ENCODE results near the gene NUDT16L1. TPM values are rescaled to one million over a fixed set of nuclear protein-coding genes. Genes with fewer than 3 reads are reported as not detected.
A peak's percentile ranks its signal among the peaks of the same experiment; 100 is the strongest.

NUDT16L1 gene
- polyA plus RNA-seq, 3 donors = 40.0 to 62.7 (median 41.1) TPM

DNA sequence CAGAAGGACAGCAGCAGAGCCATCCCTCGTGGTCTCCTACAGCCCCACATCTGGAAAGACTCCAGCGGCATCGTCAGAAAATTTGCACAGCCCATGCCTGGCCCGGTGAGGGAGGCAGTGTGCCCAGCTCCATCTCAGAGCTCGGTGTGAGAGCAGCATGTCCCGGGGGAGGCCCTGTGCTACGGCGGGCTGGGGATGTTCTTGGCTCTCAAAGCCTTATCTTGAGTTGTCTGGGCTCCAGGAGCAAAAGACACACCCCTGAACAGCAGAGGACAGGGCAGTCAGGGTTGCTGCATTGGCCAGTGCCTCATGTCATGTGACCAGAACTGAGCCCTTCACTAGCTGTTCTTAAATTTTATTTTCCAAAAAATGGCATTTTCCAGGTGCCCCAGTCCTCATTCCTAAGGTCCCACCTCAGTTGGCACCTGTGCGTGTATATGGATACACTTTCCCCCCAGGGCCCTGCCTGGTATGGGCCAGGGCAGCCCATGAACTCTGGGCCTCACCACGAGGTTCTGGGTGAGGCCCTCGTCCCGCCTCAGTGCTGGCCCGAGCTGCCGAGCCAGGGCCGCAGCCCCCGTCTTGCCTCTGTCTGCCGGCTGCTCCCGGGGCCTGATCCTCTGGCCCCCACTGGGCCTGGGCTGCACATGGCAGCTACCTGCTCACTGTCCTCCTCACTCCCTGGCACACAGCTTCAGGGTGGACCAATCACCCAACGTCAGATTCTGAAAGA is 3.0 kb downstream of the NUDT16L1 start:
- TF ChIP-seq CTCF (IDR thresholded peaks at IDR 0.05) = no peak
- peaks cover 33 to 59% of the 10 kb centered on the region in 2 donors for H3K36me3 Mint-ChIP-seq
- no peak overlapping the region for H3K4me3 ChIP-seq (replicated peaks in 1 of 3; ENCODE audit: low read depth in 2 of 3, low read length in 3 of 3)
- intact Hi-C loops (cut with micrococcal nuclease) = no loop called here
- H3K4me3 Mint-ChIP-seq = no peak overlapping the region
- H3K9me3 ChIP-seq (replicated peaks in 1 of 2; ENCODE audit: control insufficient read depth in 1 of 2, insufficient read depth in 1 of 2, low read length in 2 of 2) = no peaks in the 10 kb centered on the region
- peaks cover 0 to 1% (median 0%) of the 10 kb centered on the region in 3 donors for H3K27me3 Mint-ChIP-seq (ENCODE audit: low read depth in 3 of 3)
- H3K4me2 ChIP-seq (replicated peaks; ENCODE audit: extremely low read depth, low read length, poor library complexity, severe bottlenecking) = no peak overlapping the region
- H2AFZ ChIP-seq (ENCODE audit: insufficient read depth, low read depth, low read length, poor library complexity, severe bottlenecking) = no peak overlapping the region
- 94% methylated on average over 18 of the region's 19 CpGs for WGBS (ENCODE audit: insufficient coverage)
- H3K27ac Mint-ChIP-seq = no peak overlapping the region
- H3K9me3 Mint-ChIP-seq = no peaks in the 10 kb centered on the region
- peaks cover 35% of the 10 kb centered on the region for H3K79me2 ChIP-seq (ENCODE audit: insufficient read depth, low read length)
- H3K4me1 ChIP-seq (ENCODE audit: control insufficient read depth in 1 of 2, insufficient read depth in 2 of 2, low read length in 2 of 2) = peaks cover 26 to 35% of the 10 kb centered on the region in 2 donors
- DNase-seq = no peak
- no peak overlapping the region for H3K27ac ChIP-seq (ENCODE audit: low read depth in 1 of 2, low read length in 2 of 2)
- no peaks in the 10 kb centered on the region for H3K27me3 ChIP-seq (ENCODE audit: control insufficient read depth in 2 of 2, insufficient read depth in 2 of 2, low read length in 2 of 2)
- H3K36me3 ChIP-seq (replicated peaks in 1 of 2; ENCODE audit: control insufficient read depth in 1 of 2, insufficient read depth in 2 of 2, low read length in 2 of 2) = peaks cover 53 to 62% of the 10 kb centered on the region in 2 donors
- H3K9ac ChIP-seq (ENCODE audit: insufficient read depth, low read length, poor library complexity, severe bottlenecking) = no peak overlapping the region
- H4K20me1 ChIP-seq (ENCODE audit: insufficient read depth, low read length) = peaks cover 22% of the 10 kb centered on the region
- H3K4me1 Mint-ChIP-seq = peaks cover 21% of the 10 kb centered on the region

GRCh38 chr16:4696905-4697847 is 3.8 kb downstream of the NUDT16L1 start:
- H3K9me3 ChIP-seq (replicated peaks in 1 of 2; ENCODE audit: control insufficient read depth in 1 of 2, insufficient read depth in 1 of 2, low read length in 2 of 2) = no peaks in the 10 kb centered on the region
- no peak overlapping the region for H3K27ac ChIP-seq (ENCODE audit: low read depth in 1 of 2, low read length in 2 of 2)
- H4K20me1 ChIP-seq (ENCODE audit: insufficient read depth, low read length) = peaks cover 21% of the 10 kb centered on the region
- no peak overlapping the region for H3K4me2 ChIP-seq (replicated peaks; ENCODE audit: extremely low read depth, low read length, poor library complexity, severe bottlenecking)
- no peak for DNase-seq
- H3K27me3 Mint-ChIP-seq (ENCODE audit: low read depth in 3 of 3) = no peaks in the 10 kb centered on the region
- WGBS (ENCODE audit: insufficient coverage) = 92% methylated on average over 27 of the region's 33 CpGs
- H3K27ac Mint-ChIP-seq = peak overlapping the region in 1 of 7 donors; percentile 18
- peaks cover 35% of the 10 kb centered on the region for H3K79me2 ChIP-seq (ENCODE audit: insufficient read depth, low read length)
- peaks cover 56 to 70% of the 10 kb centered on the region in 2 donors for H3K36me3 ChIP-seq (replicated peaks in 1 of 2; ENCODE audit: control insufficient read depth in 1 of 2, insufficient read depth in 2 of 2, low read length in 2 of 2)
- H3K27me3 ChIP-seq (ENCODE audit: control insufficient read depth in 2 of 2, insufficient read depth in 2 of 2, low read length in 2 of 2) = no peaks in the 10 kb centered on the region
- H3K4me1 Mint-ChIP-seq = peaks cover 15% of the 10 kb centered on the region
- peaks cover 17 to 26% of the 10 kb centered on the region in 2 donors for H3K4me1 ChIP-seq (ENCODE audit: control insufficient read depth in 1 of 2, insufficient read depth in 2 of 2, low read length in 2 of 2)
- TF ChIP-seq CTCF (IDR thresholded peaks at IDR 0.05) = no peak
- intact Hi-C loops (cut with micrococcal nuclease) = no loop called here
- no peak overlapping the region for H3K9ac ChIP-seq (ENCODE audit: insufficient read depth, low read length, poor library complexity, severe bottlenecking)
- no peaks in the 10 kb centered on the region for H3K9me3 Mint-ChIP-seq
- H2AFZ ChIP-seq (ENCODE audit: insufficient read depth, low read depth, low read length, poor library complexity, severe bottlenecking) = no peak overlapping the region
- H3K4me3 ChIP-seq (replicated peaks in 1 of 3; ENCODE audit: low read depth in 2 of 3, low read length in 3 of 3) = no peak overlapping the region
- H3K36me3 Mint-ChIP-seq = peaks cover 36 to 67% of the 10 kb centered on the region in 2 donors
- H3K4me3 Mint-ChIP-seq = no peak overlapping the region
